Thyroid gland (tissue), 4 donors: ENCODE data around the gene UPF1. TPM values are rescaled to one million over a fixed set of nuclear protein-coding genes. Genes with fewer than 3 reads are reported as not detected.

ENCODE experiments used
- DNase-seq, 2 donors: peaks; one replicate each; pipeline ENCODE4 v3.0.0-alpha.2; 2019
- H3K27ac ChIP-seq, 3 donors: fragments of 200-600 bp; sonication (generic); 1 replicate in 2 of 3; 2 replicates in 1 of 3; pipeline ENCODE4 v1.5.1; 2016 to 2019; ENCODE audit warnings: mild to moderate bottlenecking in 1 of 3, moderate library complexity in 1 of 3
- H3K27me3 ChIP-seq: fragments of 200-600 bp; sonication (generic); one replicate; pipeline ENCODE4 v1.5.1; 2019
- H3K36me3 ChIP-seq, 2 donors: fragments of 200-600 bp; sonication (generic); one replicate each; pipeline ENCODE4 v1.5.1; 2016 to 2019
- H3K4me1 ChIP-seq, 2 donors: fragments of 200-600 bp; sonication (generic); one replicate each; pipeline ENCODE4 v1.5.1; 2017 to 2019
- H3K4me3 ChIP-seq, 3 donors: fragments of 200-600 bp; sonication (generic); replicated peaks in 1 of 3; 1 replicate in 2 of 3; 2 replicates in 1 of 3; pipeline ENCODE4 v1.5.1; 2016; ENCODE audit warnings: mild to moderate bottlenecking in 1 of 3
- H3K9me3 ChIP-seq: fragments of 200-600 bp; sonication (generic); one replicate; pipeline ENCODE4 v1.5.1; 2017
- POLR2A ChIP-seq, 2 donors: fragments of 450-650 bp; IDR thresholded peaks; one replicate each; pipeline ENCODE4 v1.6.1; 2017; ENCODE audit warnings: antibody characterized with exemption in 2 of 2, mild to moderate bottlenecking in 2 of 2, moderate library complexity in 1 of 2
- WGBS, 2 donors: methylation state at CpG; one replicate each; pipeline ENCODE4 v1.1.5; 2017; 5-methylcytosine and 5-hydroxymethylcytosine counted together
- intact Hi-C: fragments of 100-400 bp; cut with DNase I; formaldehyde crosslinking; loops from one replicate; pipeline ENCODE4 v1.15.1; 2023
- total RNA-seq, 4 donors: library from RNA; depleted of rRNA; stranded (reverse); fragments of >200 nt; gene quantifications; one replicate each; pipeline ENCODE4 v1.2.3, GENCODE V29; 2016
- TF ChIP-seq, protein P1 (sequence below), 6 experiments: fragments of 200-600 bp in 3 of 6; fragments of 450-650 bp in 3 of 6; sonication (generic) in 3 of 6; IDR thresholded peaks; one replicate each; pipeline ENCODE4 v1.5.1; 2016 to 2019; ENCODE audit warnings: antibody characterized with exemption in 6 of 6, mild to moderate bottlenecking in 2 of 6, inconsistent platforms in 1 of 6, moderate library complexity in 1 of 6

The UPF1 gene
- total RNA-seq, 4 donors from 2014 or later = 56.7 to 122 (median 79.6) TPM

DNA sequence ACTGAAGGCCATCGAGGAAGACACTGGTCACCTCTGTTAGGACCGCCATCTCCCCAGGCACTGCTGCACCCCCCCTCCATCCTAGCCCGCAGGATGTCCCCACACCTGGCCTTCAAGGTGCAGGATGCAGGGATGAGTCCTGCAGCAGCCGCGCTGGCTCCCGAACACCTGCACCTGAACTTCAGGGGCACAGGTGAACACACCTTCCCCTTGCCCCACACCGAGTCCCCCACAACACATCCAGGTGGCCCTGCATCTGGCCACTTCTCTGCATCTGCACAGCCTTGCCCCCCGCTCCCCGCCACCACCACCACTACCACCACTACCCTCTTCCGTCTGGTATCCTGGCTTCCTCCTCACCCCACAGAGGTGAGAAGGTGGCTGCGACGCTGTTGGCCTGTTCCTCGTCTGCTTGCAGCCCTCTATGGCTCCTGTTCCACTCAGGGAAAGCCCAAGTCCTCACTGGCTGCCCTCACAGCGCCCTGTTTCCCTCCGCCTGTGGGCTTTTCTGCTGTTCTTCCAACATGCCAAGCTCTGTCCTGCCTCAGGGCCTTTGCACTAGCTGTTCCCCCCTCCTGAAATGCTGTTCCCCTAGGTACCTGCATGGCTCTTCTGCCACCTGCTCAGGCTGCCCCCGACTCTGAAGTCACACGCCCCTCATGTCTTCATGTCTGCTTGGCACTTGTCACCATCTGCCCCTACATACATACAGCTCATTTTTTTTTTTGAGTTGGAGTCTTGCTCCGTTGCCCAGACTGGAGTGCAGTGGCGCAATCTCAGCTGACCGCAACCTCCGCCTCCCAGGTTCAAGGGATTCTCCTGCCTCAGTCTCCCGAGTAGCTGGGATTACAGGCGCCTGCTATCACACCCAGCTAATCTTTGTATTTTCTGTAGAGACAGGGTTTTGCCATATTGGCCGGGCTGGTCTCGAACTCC, 65.6 kb downstream of the UPF1 start:
- no peak overlapping the region for H3K4me3 ChIP-seq
- WGBS, 2 donors = 94 to 99% methylated on average over 24 of the region's 25 CpGs
- peaks cover 12 to 21% of the 10 kb centered on the region in 2 donors for H3K36me3 ChIP-seq
- intact Hi-C loops = no loop called here
- no peak for DNase-seq
- H3K27me3 ChIP-seq = no peaks in the 10 kb centered on the region
- H3K4me1 ChIP-seq = peaks cover 6 to 14% of the 10 kb centered on the region in 2 donors
- H3K9me3 ChIP-seq = no peaks in the 10 kb centered on the region
- H3K27ac ChIP-seq = no peak overlapping the region
- TF ChIP-seq POLR2A (IDR thresholded peaks at IDR 0.05) = no peak
- TF ChIP-seq, protein P1, sequence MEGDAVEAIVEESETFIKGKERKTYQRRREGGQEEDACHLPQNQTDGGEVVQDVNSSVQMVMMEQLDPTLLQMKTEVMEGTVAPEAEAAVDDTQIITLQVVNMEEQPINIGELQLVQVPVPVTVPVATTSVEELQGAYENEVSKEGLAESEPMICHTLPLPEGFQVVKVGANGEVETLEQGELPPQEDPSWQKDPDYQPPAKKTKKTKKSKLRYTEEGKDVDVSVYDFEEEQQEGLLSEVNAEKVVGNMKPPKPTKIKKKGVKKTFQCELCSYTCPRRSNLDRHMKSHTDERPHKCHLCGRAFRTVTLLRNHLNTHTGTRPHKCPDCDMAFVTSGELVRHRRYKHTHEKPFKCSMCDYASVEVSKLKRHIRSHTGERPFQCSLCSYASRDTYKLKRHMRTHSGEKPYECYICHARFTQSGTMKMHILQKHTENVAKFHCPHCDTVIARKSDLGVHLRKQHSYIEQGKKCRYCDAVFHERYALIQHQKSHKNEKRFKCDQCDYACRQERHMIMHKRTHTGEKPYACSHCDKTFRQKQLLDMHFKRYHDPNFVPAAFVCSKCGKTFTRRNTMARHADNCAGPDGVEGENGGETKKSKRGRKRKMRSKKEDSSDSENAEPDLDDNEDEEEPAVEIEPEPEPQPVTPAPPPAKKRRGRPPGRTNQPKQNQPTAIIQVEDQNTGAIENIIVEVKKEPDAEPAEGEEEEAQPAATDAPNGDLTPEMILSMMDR (IDR thresholded peaks at IDR 0.05) = no peak

DNA sequence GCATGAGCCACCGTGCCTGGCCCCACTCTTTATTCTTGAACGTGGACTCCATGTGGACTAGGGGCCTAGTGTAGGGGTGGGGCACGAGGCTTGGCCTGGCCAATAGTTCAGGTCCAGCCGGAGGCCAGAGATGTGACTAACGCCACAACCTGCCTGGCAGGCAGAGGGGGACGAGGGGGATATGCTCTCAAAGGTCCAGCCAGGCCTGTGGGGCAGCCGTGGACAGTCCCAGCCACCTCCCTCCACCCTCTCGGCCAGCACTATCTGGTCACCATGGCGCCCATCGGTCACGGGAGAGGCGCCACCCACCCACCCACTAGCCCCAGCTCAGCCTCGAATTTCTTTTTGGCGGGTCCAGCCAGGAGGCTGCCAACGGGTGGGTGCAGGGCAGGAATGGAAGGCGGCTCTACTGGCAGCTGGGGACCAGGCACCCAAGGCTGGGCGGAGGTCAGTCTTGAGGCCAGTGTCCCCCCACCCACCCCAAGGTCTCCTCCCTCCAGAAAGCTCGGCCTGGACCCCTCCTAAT, 66.4 kb downstream of the UPF1 start:
- WGBS, 2 donors = 70 to 73% methylated on average over 7 of the region's 18 CpGs
- TF ChIP-seq POLR2A (IDR thresholded peaks at IDR 0.05) = no peak
- TF ChIP-seq, protein P1 (IDR thresholded peaks at IDR 0.05) = no peak
- no peaks in the 10 kb centered on the region for H3K9me3 ChIP-seq
- intact Hi-C loops = no loop called here
- H3K4me1 ChIP-seq = peaks cover 6 to 14% of the 10 kb centered on the region in 2 donors
- no peaks in the 10 kb centered on the region for H3K27me3 ChIP-seq
- peaks cover 12 to 24% of the 10 kb centered on the region in 2 donors for H3K36me3 ChIP-seq
- no peak overlapping the region for H3K27ac ChIP-seq
- no peak for DNase-seq
- no peak overlapping the region for H3K4me3 ChIP-seq

GRCh38 chr19:18898607-18899408, 67.0 kb downstream of the UPF1 start:
- no peak overlapping the region for H3K4me3 ChIP-seq
- no peak for TF ChIP-seq POLR2A (IDR thresholded peaks at IDR 0.05)
- TF ChIP-seq, protein P1 (IDR thresholded peaks at IDR 0.05) = no peak
- H3K9me3 ChIP-seq = no peaks in the 10 kb centered on the region
- no peak overlapping the region for H3K27ac ChIP-seq
- H3K4me1 ChIP-seq = peaks cover 6 to 14% of the 10 kb centered on the region in 2 donors
- intact Hi-C loops = no loop called here
- no peaks in the 10 kb centered on the region for H3K27me3 ChIP-seq
- peaks cover 12 to 28% of the 10 kb centered on the region in 2 donors for H3K36me3 ChIP-seq
- DNase-seq = no peak
- 91 to 92% methylated on average over 8 to 18 of the region's 18 CpGs for WGBS, 2 donors

DNA sequence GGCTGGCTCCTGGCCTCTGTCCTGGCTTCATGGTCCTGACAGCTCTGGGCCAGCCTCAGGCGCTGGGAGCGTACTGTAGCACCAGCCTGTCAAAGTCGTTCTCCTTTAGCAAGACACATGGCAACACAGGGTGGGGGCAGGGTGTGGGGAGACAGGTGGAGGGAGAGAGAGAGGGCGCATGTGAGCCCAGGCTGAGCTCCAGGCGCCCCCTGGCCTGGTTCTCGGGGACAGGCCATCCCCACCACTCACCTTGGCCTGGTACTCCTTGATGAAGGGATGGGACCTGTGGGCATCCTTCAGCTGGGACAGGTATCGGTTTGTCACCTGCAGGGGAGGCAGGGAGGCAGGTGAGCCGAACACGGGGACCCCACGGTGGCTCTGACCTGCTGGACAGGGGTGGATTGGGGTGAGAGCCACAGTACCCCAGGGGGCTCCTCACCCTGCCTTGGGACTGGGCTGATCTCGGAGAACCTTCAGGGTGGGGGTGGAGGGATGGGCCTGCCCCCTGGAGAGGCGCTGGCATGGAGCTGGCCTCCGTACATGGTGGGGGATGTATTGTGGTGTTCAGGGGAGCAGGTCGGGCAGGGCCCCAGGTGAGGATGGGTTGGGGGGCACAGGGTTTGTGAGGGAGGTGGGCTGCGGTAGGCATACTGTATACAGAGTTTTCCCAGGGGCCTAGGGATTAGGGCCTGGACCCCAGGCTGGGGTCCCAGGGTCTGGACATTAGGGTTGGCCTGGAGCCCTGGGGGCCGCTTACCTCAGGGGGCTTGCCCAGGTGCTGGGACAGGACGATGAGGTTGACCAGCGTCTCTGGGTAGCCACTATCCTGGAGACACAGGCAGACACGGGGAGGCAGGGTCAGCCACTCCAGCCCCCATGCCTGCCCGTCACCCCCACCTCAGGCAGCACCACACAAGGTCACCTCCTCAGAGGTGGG, 68.1 kb downstream of the UPF1 start:
- Histone ChIP-seq H3K27ac (no peak overlapping the region), H3K36me3 (peaks cover 20 to 33% of the 10 kb centered on the region in 2 donors), H3K4me3 (no peak overlapping the region), H3K4me1 (peaks cover 6 to 12% of the 10 kb centered on the region in 2 donors), H3K9me3 (no peaks in the 10 kb centered on the region), H3K27me3 (no peaks in the 10 kb centered on the region)
- intact Hi-C loops = no loop called here
- TF ChIP-seq, protein P1 (IDR thresholded peaks at IDR 0.05) = no peak
- no peak for TF ChIP-seq POLR2A (IDR thresholded peaks at IDR 0.05)
- DNase-seq = no peak
- WGBS, 2 donors = 91 to 96% methylated on average over 10 to 19 of the region's 20 CpGs
